Measurements from ENCODE around the gene CDKN1B.

GRCh38 chr12:12684375-12685106 lies 32.6 kb upstream of the CDKN1B start:
- no peak for TF ChIP-seq CTCF (conservative IDR thresholded peaks at IDR 0.05 in 1 of 2, IDR thresholded peaks at IDR 0.05 in 1 of 2; ENCODE audit: extremely low read depth in 1 of 2, insufficient read depth in 1 of 2, low read depth in 1 of 2, low read length in 2 of 2)
- TF ChIP-seq EZH2 (IDR thresholded peaks at IDR 0.05; ENCODE audit: borderline replicate concordance, low read length): no peak
